Measurements from ENCODE around the gene KRT36. TPM values are rescaled to one million over a fixed set of nuclear protein-coding genes. Genes with fewer than 3 reads are reported as not detected.

KRT36 gene
- polyA plus RNA-seq, 3 donors = 0.24 to 0.87 (median 0.25) TPM

DNA sequence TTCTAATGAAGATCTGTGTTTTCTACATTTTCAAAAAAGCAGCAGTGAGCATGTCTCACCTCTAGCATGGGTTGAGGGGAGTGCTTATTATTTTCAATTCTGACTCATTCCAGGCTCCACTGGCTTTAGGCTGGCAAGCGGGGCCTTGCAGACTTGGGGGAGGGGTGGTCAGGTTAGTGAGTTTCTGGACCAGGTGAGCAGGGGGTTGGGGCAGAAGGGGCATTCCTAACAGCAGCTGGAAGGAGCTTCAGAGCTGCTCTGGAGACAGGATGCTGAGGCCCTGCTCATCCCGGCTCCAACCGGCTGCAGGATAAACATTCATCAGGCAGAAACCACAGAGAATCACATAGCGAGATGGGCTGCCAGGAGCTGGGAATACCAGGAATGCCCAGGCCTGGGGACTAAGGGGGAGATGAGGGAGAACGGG is 48.9 kb upstream of the KRT36 start:
- Mint-ChIP-seq H3K4me1 (no peaks in the 10 kb centered on the region), H3K27me3 (ENCODE audit: low read depth in 3 of 3) (peaks cover 11 to 34% (median 24%) of the 10 kb centered on the region in 3 donors), H3K27ac (peak overlapping the region in 1 of 7 donors; percentile 37), H3K36me3 (no peaks in the 10 kb centered on the region), H3K4me3 (no peak overlapping the region), H3K9me3 (peaks cover 0 to 2% (median 0%) of the 10 kb centered on the region in 7 donors)
- no peaks in the 10 kb centered on the region for H3K79me2 ChIP-seq (ENCODE audit: insufficient read depth, low read length)
- intact Hi-C loops (cut with micrococcal nuclease) = no loop called here
- H3K4me2 ChIP-seq (replicated peaks; ENCODE audit: extremely low read depth, low read length, poor library complexity, severe bottlenecking) = no peak overlapping the region
- H3K9me3 ChIP-seq (replicated peaks in 1 of 2; ENCODE audit: control insufficient read depth in 1 of 2, insufficient read depth in 1 of 2, low read length in 2 of 2) = no peaks in the 10 kb centered on the region
- H3K4me1 ChIP-seq (ENCODE audit: control insufficient read depth in 1 of 2, insufficient read depth in 2 of 2, low read length in 2 of 2) = no peaks in the 10 kb centered on the region
- H3K36me3 ChIP-seq (replicated peaks in 1 of 2; ENCODE audit: control insufficient read depth in 1 of 2, insufficient read depth in 2 of 2, low read length in 2 of 2) = no peaks in the 10 kb centered on the region
- no peak overlapping the region for H3K9ac ChIP-seq (ENCODE audit: insufficient read depth, low read length, poor library complexity, severe bottlenecking)
- H4K20me1 ChIP-seq (ENCODE audit: insufficient read depth, low read length) = no peaks in the 10 kb centered on the region
- TF ChIP-seq, protein P1, sequence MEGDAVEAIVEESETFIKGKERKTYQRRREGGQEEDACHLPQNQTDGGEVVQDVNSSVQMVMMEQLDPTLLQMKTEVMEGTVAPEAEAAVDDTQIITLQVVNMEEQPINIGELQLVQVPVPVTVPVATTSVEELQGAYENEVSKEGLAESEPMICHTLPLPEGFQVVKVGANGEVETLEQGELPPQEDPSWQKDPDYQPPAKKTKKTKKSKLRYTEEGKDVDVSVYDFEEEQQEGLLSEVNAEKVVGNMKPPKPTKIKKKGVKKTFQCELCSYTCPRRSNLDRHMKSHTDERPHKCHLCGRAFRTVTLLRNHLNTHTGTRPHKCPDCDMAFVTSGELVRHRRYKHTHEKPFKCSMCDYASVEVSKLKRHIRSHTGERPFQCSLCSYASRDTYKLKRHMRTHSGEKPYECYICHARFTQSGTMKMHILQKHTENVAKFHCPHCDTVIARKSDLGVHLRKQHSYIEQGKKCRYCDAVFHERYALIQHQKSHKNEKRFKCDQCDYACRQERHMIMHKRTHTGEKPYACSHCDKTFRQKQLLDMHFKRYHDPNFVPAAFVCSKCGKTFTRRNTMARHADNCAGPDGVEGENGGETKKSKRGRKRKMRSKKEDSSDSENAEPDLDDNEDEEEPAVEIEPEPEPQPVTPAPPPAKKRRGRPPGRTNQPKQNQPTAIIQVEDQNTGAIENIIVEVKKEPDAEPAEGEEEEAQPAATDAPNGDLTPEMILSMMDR (IDR thresholded peaks at IDR 0.05) = no peak
- H3K4me3 ChIP-seq (replicated peaks in 1 of 3; ENCODE audit: low read depth in 2 of 3, low read length in 3 of 3) = no peak overlapping the region
- no peak for DNase-seq
- 100% methylated on average over 1 of the region's 5 CpGs for WGBS (ENCODE audit: insufficient coverage)
- no peak overlapping the region for H2AFZ ChIP-seq (ENCODE audit: insufficient read depth, low read depth, low read length, poor library complexity, severe bottlenecking)
- H3K27me3 ChIP-seq (ENCODE audit: control insufficient read depth in 2 of 2, insufficient read depth in 2 of 2, low read length in 2 of 2) = peaks cover 0 to 2% of the 10 kb centered on the region in 2 donors
- H3K27ac ChIP-seq (ENCODE audit: low read depth in 1 of 2, low read length in 2 of 2) = no peak overlapping the region

DNA sequence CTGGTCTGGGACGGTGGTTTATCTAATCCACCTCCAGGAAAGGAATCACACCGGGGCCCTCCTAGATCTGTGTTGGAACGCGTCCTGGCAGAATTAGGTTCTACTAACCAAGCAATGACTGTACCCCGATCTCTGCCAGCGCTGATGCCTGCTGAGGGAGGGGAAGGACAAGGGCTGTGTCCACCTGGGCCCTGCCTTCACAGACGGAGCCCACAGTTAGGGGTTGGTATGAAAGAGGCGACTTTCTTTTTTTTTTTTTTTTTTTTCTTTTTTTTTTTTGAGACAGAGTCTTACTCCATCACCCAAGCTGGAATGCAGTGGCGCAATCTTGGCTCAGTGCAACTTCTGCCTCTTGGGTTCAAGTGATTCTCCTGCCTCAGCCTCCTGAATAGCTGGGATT is 48.3 kb upstream of the KRT36 start:
- TF ChIP-seq, protein P1 (IDR thresholded peaks at IDR 0.05) = no peak
- no peaks in the 10 kb centered on the region for H3K4me1 Mint-ChIP-seq
- H3K9me3 Mint-ChIP-seq = peaks cover 0 to 2% (median 0%) of the 10 kb centered on the region in 7 donors
- WGBS (ENCODE audit: insufficient coverage) = no CpG with 5 or more reads among the region's 9 CpGs
- H3K27me3 ChIP-seq (ENCODE audit: control insufficient read depth in 2 of 2, insufficient read depth in 2 of 2, low read length in 2 of 2) = peaks cover 0 to 4% of the 10 kb centered on the region in 2 donors
- no peaks in the 10 kb centered on the region for H3K4me1 ChIP-seq (ENCODE audit: control insufficient read depth in 1 of 2, insufficient read depth in 2 of 2, low read length in 2 of 2)
- H4K20me1 ChIP-seq (ENCODE audit: insufficient read depth, low read length) = no peaks in the 10 kb centered on the region
- no peak for DNase-seq
- H3K4me3 Mint-ChIP-seq = no peak overlapping the region
- no peak overlapping the region for H2AFZ ChIP-seq (ENCODE audit: insufficient read depth, low read depth, low read length, poor library complexity, severe bottlenecking)
- no peaks in the 10 kb centered on the region for H3K36me3 Mint-ChIP-seq
- no peaks in the 10 kb centered on the region for H3K36me3 ChIP-seq (replicated peaks in 1 of 2; ENCODE audit: control insufficient read depth in 1 of 2, insufficient read depth in 2 of 2, low read length in 2 of 2)
- no peak overlapping the region for H3K27ac Mint-ChIP-seq
- peaks cover 11 to 39% (median 24%) of the 10 kb centered on the region in 3 donors for H3K27me3 Mint-ChIP-seq (ENCODE audit: low read depth in 3 of 3)
- no peak overlapping the region for H3K4me2 ChIP-seq (replicated peaks; ENCODE audit: extremely low read depth, low read length, poor library complexity, severe bottlenecking)
- no peaks in the 10 kb centered on the region for H3K79me2 ChIP-seq (ENCODE audit: insufficient read depth, low read length)
- H3K9me3 ChIP-seq (replicated peaks in 1 of 2; ENCODE audit: control insufficient read depth in 1 of 2, insufficient read depth in 1 of 2, low read length in 2 of 2) = no peaks in the 10 kb centered on the region
- no peak overlapping the region for H3K27ac ChIP-seq (ENCODE audit: low read depth in 1 of 2, low read length in 2 of 2)
- H3K9ac ChIP-seq (ENCODE audit: insufficient read depth, low read length, poor library complexity, severe bottlenecking) = no peak overlapping the region
- intact Hi-C loops (cut with micrococcal nuclease) = no loop called here
- H3K4me3 ChIP-seq (replicated peaks in 1 of 3; ENCODE audit: low read depth in 2 of 3, low read length in 3 of 3) = no peak overlapping the region

Data from CD14-positive monocyte (primary cell).